Loucy (cell line): Measurements from ENCODE around the gene ATG4A.

ENCODE experiments used
- H2AFZ ChIP-seq: fragments of 200-600 bp; sonication (generic); 2 replicates; pipeline ENCODE4 v1.6.0; 2016; ENCODE audit warnings: antibody characterized with exemption, mild to moderate bottlenecking, low read length, moderate library complexity
- H3F3A ChIP-seq: fragments of 200-600 bp; 2 replicates; pipeline ENCODE4 v1.6.0; 2016; ENCODE audit warnings: antibody characterized with exemption, low read depth, mild to moderate bottlenecking
- H3K27me3 ChIP-seq: fragments of 200-600 bp; sonication (generic); 2 replicates; pipeline ENCODE4 v1.6.1; 2014; ENCODE audit warnings: low read length, mild to moderate bottlenecking; ENCODE audit not compliant: insufficient read depth, poor library complexity, severe bottlenecking
- H3K36me3 ChIP-seq: fragments of 200-600 bp; sonication (generic); 2 replicates; pipeline ENCODE4 v1.6.1; 2016; ENCODE audit warnings: low read length; ENCODE audit not compliant: insufficient read depth
- H3K4me1 ChIP-seq: fragments of 200-600 bp; sonication (generic); 2 replicates; pipeline ENCODE4 v1.5.1; 2014; ENCODE audit warnings: low read length, mild to moderate bottlenecking; ENCODE audit not compliant: insufficient read depth, poor library complexity, severe bottlenecking
- H3K4me2 ChIP-seq: fragments of 200-600 bp; sonication (generic); 2 replicates; pipeline ENCODE4 v1.6.0; 2014; ENCODE audit warnings: antibody characterized with exemption, low read length, low read depth, mild to moderate bottlenecking; ENCODE audit not compliant: poor library complexity, severe bottlenecking
- H3K4me3 ChIP-seq: fragments of 200-600 bp; sonication (generic); 2 replicates; pipeline ENCODE4 v1.5.1; 2014; ENCODE audit warnings: low read length, mild to moderate bottlenecking, mixed read lengths; ENCODE audit not compliant: poor library complexity, severe bottlenecking
- H3K79me2 ChIP-seq: fragments of 200-600 bp; sonication (generic); 2 replicates; pipeline ENCODE4 v1.6.1; 2014; ENCODE audit warnings: low read length; ENCODE audit not compliant: insufficient read depth
- H3K9ac ChIP-seq: fragments of 200-600 bp; sonication (generic); 2 replicates; pipeline ENCODE4 v1.6.0; 2014; ENCODE audit warnings: mild to moderate bottlenecking, low read depth, low read length, moderate library complexity; ENCODE audit not compliant: poor library complexity, severe bottlenecking
- H3K9me2 ChIP-seq: fragments of 200-600 bp; sonication (generic); replicated peaks from 2 replicates; pipeline ENCODE4 v1.6.1; 2016; ENCODE audit warnings: low read depth, low read length, mixed read lengths
- H3K9me3 ChIP-seq: fragments of 200-600 bp; sonication (generic); 2 replicates; pipeline ENCODE4 v1.6.1; 2014; ENCODE audit warnings: mild to moderate bottlenecking, antibody characterized with exemption, low read length, low read depth; ENCODE audit not compliant: insufficient read depth
- H4K20me1 ChIP-seq: fragments of 200-600 bp; sonication (generic); 2 replicates; pipeline ENCODE4 v1.6.0; 2014; ENCODE audit warnings: antibody characterized with exemption, low read length, mild to moderate bottlenecking; ENCODE audit not compliant: insufficient read depth, poor library complexity, severe bottlenecking
- EZH2phosphoT487 ChIP-seq: fragments of 200-600 bp; IDR thresholded peaks from 2 replicates; pipeline ENCODE4 v1.6.1; 2018; ENCODE audit warnings: antibody characterized with exemption, mild to moderate bottlenecking, moderate library complexity, borderline replicate concordance
- TF ChIP-seq, protein P1 (sequence below): fragments of 200-600 bp; sonication (generic); conservative IDR thresholded peaks from 2 replicates; pipeline ENCODE4 v1.5.1; 2014; ENCODE audit warnings: mild to moderate bottlenecking, antibody characterized with exemption, low read length

The ATG4A gene, protein sequence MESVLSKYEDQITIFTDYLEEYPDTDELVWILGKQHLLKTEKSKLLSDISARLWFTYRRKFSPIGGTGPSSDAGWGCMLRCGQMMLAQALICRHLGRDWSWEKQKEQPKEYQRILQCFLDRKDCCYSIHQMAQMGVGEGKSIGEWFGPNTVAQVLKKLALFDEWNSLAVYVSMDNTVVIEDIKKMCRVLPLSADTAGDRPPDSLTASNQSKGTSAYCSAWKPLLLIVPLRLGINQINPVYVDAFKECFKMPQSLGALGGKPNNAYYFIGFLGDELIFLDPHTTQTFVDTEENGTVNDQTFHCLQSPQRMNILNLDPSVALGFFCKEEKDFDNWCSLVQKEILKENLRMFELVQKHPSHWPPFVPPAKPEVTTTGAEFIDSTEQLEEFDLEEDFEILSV

DNA sequence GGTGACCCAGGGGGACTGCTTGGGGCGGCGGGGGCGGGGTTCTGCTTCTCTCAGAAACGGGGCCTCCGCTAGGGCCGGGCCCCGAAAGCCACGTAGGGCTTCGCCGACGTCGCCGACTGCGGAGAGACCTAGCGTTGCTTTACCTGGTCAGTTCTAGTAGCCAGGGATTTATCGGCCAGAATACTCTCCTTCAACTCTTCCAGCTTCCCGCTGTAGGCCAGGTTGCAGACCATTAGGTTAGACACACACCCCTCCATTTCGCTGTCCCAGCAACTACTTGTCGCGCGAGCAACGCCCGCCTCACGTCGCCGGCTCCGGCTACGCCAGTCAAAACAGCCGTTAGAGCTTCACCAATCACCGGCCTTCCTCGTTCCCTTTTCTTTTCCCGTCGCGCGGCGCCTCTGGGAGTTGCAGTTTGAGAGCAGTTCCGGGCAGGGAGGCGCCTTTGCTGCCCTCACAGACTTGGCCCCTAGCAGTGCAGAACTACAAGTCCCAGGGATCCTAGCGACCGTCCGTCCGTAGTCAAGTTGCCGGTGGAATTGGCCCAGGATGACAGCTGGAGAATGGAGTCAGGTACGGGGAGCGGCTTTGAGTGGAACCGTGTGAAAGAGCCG, at the start of gene ATG4A, which contains the start of gene PSMD10:
TSS of gene ATG4A (plus strand) at position 515 of the 614 bp plus-strand sequence. CDS start at position 564, 49 bp downstream.
TSS of gene PSMD10 (minus strand) at position 279 of the 614 bp plus-strand sequence. CDS start at position 257, 22 bp downstream.
- Histone ChIP-seq H3K9ac (peak within 1 kb of the TSS; percentile 95), H3F3A (no peaks in the 10 kb centered on the region), H3K4me1 (peaks cover 5% of the 10 kb centered on the region), H3K36me3 (peaks cover 10% of the 10 kb centered on the region; the same call in 1 of the 2 replicates), H4K20me1 (no peaks in the 10 kb centered on the region), H2AFZ (peak within 1 kb of the TSS; percentile 76), H3K9me2 (no peaks in the 10 kb centered on the region), H3K27me3 (no peaks in the 10 kb centered on the region), H3K4me2 (peak within 1 kb of the TSS; percentile 85), H3K9me3 (no peaks in the 10 kb centered on the region), H3K79me2 (peaks cover 36% of the 10 kb centered on the region), H3K4me3 (peak within 1 kb of the TSS; percentile 99)
- TF ChIP-seq EZH2phosphoT487: no peak
- TF ChIP-seq, protein P1, sequence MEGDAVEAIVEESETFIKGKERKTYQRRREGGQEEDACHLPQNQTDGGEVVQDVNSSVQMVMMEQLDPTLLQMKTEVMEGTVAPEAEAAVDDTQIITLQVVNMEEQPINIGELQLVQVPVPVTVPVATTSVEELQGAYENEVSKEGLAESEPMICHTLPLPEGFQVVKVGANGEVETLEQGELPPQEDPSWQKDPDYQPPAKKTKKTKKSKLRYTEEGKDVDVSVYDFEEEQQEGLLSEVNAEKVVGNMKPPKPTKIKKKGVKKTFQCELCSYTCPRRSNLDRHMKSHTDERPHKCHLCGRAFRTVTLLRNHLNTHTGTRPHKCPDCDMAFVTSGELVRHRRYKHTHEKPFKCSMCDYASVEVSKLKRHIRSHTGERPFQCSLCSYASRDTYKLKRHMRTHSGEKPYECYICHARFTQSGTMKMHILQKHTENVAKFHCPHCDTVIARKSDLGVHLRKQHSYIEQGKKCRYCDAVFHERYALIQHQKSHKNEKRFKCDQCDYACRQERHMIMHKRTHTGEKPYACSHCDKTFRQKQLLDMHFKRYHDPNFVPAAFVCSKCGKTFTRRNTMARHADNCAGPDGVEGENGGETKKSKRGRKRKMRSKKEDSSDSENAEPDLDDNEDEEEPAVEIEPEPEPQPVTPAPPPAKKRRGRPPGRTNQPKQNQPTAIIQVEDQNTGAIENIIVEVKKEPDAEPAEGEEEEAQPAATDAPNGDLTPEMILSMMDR: no peak

DNA sequence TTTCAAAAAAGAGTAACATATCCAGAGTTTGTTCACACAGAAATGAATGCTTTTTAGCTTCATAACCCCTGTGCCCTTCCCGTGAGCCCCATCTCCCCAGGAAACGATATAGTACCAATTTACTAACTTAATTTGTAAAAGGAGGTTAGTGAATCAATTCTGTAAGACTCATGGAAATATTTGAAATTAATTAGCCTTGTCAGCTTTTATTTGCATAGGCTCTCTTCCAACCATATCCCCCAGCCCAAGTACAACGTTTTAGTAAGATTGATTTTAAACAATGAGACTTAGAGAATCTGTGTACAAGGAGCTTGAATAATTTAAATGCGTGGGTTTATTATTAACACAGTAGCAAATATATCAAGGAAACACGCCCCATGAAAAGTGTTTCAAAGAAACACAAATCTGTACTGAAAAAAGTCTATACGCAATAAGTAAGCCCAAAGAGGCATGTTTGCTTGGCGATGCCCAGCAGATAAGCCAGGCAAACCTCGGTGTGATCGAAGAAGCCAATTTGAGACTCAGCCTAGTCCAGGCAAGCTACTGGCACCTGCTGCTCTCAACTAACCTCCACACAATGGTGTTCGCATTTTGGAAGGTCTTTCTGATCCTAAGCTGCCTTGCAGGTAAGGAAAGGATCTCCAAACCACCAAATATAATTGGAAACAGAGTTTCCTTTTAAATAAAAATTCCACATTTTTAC, 46.9 kb upstream of the ATG4A start, which contains the start of gene VSIG1:
TSS of gene VSIG1 (plus strand) at position 512 of the 703 bp plus-strand sequence. CDS start at position 578, 66 bp downstream.
- no peak within 1 kb of the TSS for H3K9ac ChIP-seq
- H3K9me2 ChIP-seq: no peaks in the 10 kb centered on the region
- TF ChIP-seq, protein P1: no peak
- TF ChIP-seq EZH2phosphoT487: no peak
- no peak within 1 kb of the TSS for H2AFZ ChIP-seq
- no peaks in the 10 kb centered on the region for H3K36me3 ChIP-seq
- no peaks in the 10 kb centered on the region for H3K27me3 ChIP-seq
- H4K20me1 ChIP-seq: no peaks in the 10 kb centered on the region
- H3K9me3 ChIP-seq: no peaks in the 10 kb centered on the region
- H3K4me3 ChIP-seq: no peak within 1 kb of the TSS
- H3F3A ChIP-seq: no peaks in the 10 kb centered on the region
- no peaks in the 10 kb centered on the region for H3K4me1 ChIP-seq
- no peak within 1 kb of the TSS for H3K4me2 ChIP-seq
- H3K79me2 ChIP-seq: no peaks in the 10 kb centered on the region

DNA sequence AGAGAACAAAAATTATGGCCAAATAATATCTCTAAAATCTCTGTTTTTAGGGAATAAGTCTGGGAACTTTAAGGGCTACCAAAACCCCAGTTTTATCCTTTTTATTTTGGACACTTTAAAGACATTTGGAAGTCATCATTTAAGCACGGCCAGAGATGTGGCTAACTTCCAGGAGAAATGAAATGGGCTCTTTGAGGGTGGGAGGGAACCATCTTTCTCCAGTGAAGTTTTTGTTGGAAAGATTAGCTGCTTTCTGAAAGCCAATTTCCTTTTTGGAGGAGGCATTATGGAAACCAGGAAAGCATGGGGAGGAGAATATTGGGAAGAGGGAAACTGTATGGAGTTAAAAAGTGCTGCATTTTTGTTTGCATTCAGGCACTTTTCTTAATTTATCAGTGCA, 41.9 kb upstream of the ATG4A start:
- no peak overlapping the region for H3K9ac ChIP-seq
- H3K9me3 ChIP-seq: no peaks in the 10 kb centered on the region
- H3K36me3 ChIP-seq: no peaks in the 10 kb centered on the region
- no peaks in the 10 kb centered on the region for H4K20me1 ChIP-seq
- no peaks in the 10 kb centered on the region for H3K4me1 ChIP-seq
- H2AFZ ChIP-seq: no peak overlapping the region
- H3K79me2 ChIP-seq: no peaks in the 10 kb centered on the region
- no peak overlapping the region for H3K4me3 ChIP-seq
- H3K27me3 ChIP-seq: no peaks in the 10 kb centered on the region
- H3K9me2 ChIP-seq: no peaks in the 10 kb centered on the region
- H3K4me2 ChIP-seq: no peak overlapping the region
- TF ChIP-seq, protein P1: no peak
- no peak for TF ChIP-seq EZH2phosphoT487
- H3F3A ChIP-seq: no peaks in the 10 kb centered on the region
